ENCODE data around the gene TMEM247. TPM values are rescaled to one million over a fixed set of nuclear protein-coding genes. Genes with fewer than 3 reads are reported as not detected.

Gene TMEM247
- total RNA-seq, 1 donor from 2014 or later: not detected

- Histone ChIP-seq H3K36me3 (no peaks in the 10 kb centered on the region), H3K27ac (no peak overlapping the region), H3K27me3 (no peaks in the 10 kb centered on the region), H3K4me1 (no peaks in the 10 kb centered on the region), H3K9me3 (no peaks in the 10 kb centered on the region), H3K4me3 (no peak overlapping the region)
- DNase-seq (ENCODE audit: extremely low spot score in 2 of 2): no peak
- TF ChIP-seq POLR2A (IDR thresholded peaks at IDR 0.05) (no peak), POLR2AphosphoS5 (IDR thresholded peaks at IDR 0.05; ENCODE audit: insufficient read depth in 1 of 2, low read depth in 1 of 2) (no peak)
- TF ChIP-seq, protein P1, sequence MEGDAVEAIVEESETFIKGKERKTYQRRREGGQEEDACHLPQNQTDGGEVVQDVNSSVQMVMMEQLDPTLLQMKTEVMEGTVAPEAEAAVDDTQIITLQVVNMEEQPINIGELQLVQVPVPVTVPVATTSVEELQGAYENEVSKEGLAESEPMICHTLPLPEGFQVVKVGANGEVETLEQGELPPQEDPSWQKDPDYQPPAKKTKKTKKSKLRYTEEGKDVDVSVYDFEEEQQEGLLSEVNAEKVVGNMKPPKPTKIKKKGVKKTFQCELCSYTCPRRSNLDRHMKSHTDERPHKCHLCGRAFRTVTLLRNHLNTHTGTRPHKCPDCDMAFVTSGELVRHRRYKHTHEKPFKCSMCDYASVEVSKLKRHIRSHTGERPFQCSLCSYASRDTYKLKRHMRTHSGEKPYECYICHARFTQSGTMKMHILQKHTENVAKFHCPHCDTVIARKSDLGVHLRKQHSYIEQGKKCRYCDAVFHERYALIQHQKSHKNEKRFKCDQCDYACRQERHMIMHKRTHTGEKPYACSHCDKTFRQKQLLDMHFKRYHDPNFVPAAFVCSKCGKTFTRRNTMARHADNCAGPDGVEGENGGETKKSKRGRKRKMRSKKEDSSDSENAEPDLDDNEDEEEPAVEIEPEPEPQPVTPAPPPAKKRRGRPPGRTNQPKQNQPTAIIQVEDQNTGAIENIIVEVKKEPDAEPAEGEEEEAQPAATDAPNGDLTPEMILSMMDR (IDR thresholded peaks at IDR 0.05): no peak
- intact Hi-C loops (cut with DNase I): no loop called here
Measured at GRCh38 chr2:46446871-46447568, 32.3 kb upstream of the TMEM247 start.

DNA sequence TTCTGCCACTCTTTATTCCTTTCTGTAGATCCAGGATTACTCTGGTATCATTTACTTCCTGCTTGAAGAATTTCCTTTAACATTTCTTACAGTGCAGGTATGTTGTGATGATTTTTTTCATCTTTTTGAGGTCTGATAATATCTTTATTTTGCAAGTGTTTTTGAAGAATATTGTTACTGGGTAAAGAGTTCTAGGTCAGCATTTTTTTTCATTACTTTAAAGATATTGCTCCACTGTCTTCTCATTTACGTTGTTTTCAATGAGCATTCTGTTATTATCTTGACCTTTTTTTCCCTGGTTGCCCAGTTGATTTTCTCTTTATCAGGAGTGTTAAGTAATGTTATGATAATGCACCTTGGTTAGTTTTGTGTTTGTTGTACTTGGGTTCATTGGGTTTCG lies 31.7 kb upstream of the TMEM247 start:
- Histone ChIP-seq H3K27ac (no peak overlapping the region), H3K4me1 (no peaks in the 10 kb centered on the region), H3K4me3 (no peak overlapping the region), H3K36me3 (no peaks in the 10 kb centered on the region), H3K9me3 (no peaks in the 10 kb centered on the region), H3K27me3 (no peaks in the 10 kb centered on the region)
- intact Hi-C loops (cut with DNase I): no loop called here
- DNase-seq (ENCODE audit: extremely low spot score in 2 of 2): no peak
- TF ChIP-seq POLR2AphosphoS5 (IDR thresholded peaks at IDR 0.05; ENCODE audit: insufficient read depth in 1 of 2, low read depth in 1 of 2): no peak
- no peak for TF ChIP-seq POLR2A (IDR thresholded peaks at IDR 0.05)
- TF ChIP-seq, protein P1 (IDR thresholded peaks at IDR 0.05): no peak

- Histone ChIP-seq H3K4me1 (no peaks in the 10 kb centered on the region), H3K36me3 (no peaks in the 10 kb centered on the region), H3K4me3 (no peak overlapping the region), H3K9me3 (no peaks in the 10 kb centered on the region), H3K27ac (no peak overlapping the region), H3K27me3 (no peaks in the 10 kb centered on the region)
- TF ChIP-seq POLR2A (IDR thresholded peaks at IDR 0.05): no peak
- no peak for TF ChIP-seq POLR2AphosphoS5 (IDR thresholded peaks at IDR 0.05; ENCODE audit: insufficient read depth in 1 of 2, low read depth in 1 of 2)
- TF ChIP-seq, protein P1 (IDR thresholded peaks at IDR 0.05): no peak
- DNase-seq (ENCODE audit: extremely low spot score in 2 of 2): peak in 1 of 2 donors; percentile 58
- intact Hi-C loops (cut with DNase I): no loop called here
Measured at GRCh38 chr2:46448111-46448510, 31.3 kb upstream of the TMEM247 start.

GRCh38 chr2:46448641-46449040 lies 30.7 kb upstream of the TMEM247 start:
- Histone ChIP-seq H3K9me3 (no peaks in the 10 kb centered on the region), H3K4me1 (no peaks in the 10 kb centered on the region), H3K27me3 (no peaks in the 10 kb centered on the region), H3K36me3 (no peaks in the 10 kb centered on the region), H3K4me3 (no peak overlapping the region), H3K27ac (no peak overlapping the region)
- no peak for DNase-seq (ENCODE audit: extremely low spot score in 2 of 2)
- TF ChIP-seq, protein P1 (IDR thresholded peaks at IDR 0.05): no peak
- TF ChIP-seq POLR2A (IDR thresholded peaks at IDR 0.05) (no peak), POLR2AphosphoS5 (IDR thresholded peaks at IDR 0.05; ENCODE audit: insufficient read depth in 1 of 2, low read depth in 1 of 2) (no peak)
- intact Hi-C loops (cut with DNase I): no loop called here

GRCh38 chr2:46449700-46450099 lies 29.7 kb upstream of the TMEM247 start:
- H3K9me3 ChIP-seq: no peaks in the 10 kb centered on the region
- H3K4me3 ChIP-seq: no peak overlapping the region
- no peak overlapping the region for H3K27ac ChIP-seq
- H3K27me3 ChIP-seq: no peaks in the 10 kb centered on the region
- H3K4me1 ChIP-seq: no peaks in the 10 kb centered on the region
- TF ChIP-seq POLR2A (IDR thresholded peaks at IDR 0.05) (no peak), POLR2AphosphoS5 (IDR thresholded peaks at IDR 0.05; ENCODE audit: insufficient read depth in 1 of 2, low read depth in 1 of 2) (no peak)
- TF ChIP-seq, protein P1 (IDR thresholded peaks at IDR 0.05): no peak
- H3K36me3 ChIP-seq: no peaks in the 10 kb centered on the region
- intact Hi-C loops (cut with DNase I): loop anchor here (10.0 kb wide), 1 partner anchor 75 kb away; no protein-coding TSS in a partner anchor
- no peak for DNase-seq (ENCODE audit: extremely low spot score in 2 of 2)
